AML-193 (cell line): ENCODE measurements around the gene KIF4A.
"Not testable (repeated sequence)": the region's sequence is repeated elsewhere in the genome, so short reads cannot be mapped to it uniquely, and the experiment has no call there.

Experiments
- DNase-seq, 2 experiments: peaks; one replicate each; lab custom pipeline; 2025; lab: John Stamatoyannopoulos, UW

The KIF4A gene

DNA sequence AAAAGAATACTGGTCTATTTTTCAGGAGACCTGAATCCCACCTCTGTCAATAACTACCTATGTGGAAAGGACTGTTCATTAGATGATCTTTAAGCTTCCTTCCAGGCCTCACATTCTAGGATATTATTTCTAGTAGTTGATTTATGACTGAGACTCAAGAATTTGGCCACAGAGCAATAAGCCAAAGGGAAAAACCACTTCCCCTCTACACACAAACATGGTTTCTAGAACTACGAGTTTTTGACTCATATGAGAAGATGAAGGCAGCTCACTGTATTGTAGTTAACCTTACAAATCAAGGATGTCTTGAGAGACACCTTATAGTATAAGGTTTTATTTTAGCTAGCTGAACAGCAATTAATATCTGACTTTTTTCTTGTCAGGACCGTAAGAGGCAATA lies 96.3 kb downstream of the KIF4A start:
- DNase-seq: no peak

GRCh38 chrX:70398899-70399298 lies 109.0 kb downstream of the KIF4A start:
- peak in 1 of 2 experiments; percentile 25 for DNase-seq

DNA sequence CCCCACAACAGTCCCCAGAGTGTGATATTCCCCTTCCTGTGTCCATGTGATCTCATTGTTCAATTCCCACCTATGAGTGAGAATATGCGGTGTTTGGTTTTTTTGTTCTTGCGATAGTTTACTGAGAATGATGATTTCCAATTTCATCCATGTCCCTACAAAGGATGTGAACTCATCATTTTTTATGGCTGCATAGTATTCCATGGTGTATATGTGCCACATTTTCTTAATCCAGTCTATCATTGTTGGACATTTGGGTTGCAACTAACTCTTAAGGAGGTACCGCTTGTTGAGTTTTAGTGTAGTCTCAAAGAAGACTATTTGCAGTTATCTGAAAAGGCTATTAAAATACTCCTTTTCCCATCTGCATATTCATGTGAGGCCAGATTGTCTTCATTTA lies 110.3 kb downstream of the KIF4A start:
- DNase-seq: not testable (repeated sequence)

GRCh38 chrX:70402721-70403120 lies 112.8 kb downstream of the KIF4A start:
- no peak for DNase-seq

DNA sequence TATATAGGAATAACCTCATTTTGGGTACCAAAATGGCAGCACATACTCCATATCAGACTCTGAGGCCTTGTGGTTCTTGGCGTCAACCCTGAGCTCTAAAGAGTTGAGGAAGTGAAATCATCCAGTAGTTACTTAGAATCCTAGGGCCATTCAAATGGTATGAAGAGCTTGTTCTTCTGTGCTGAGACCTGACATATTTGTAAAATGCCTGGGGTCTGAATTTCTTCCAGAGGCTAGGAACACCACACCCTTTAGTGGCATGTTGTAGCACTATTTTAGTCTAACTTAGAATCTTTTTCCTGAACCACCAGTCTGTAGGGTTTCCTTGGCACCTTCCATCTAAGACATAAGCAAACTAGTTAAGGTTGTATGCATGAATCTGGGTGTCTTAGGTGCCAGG lies 115.1 kb downstream of the KIF4A start:
- no peak for DNase-seq

DNA sequence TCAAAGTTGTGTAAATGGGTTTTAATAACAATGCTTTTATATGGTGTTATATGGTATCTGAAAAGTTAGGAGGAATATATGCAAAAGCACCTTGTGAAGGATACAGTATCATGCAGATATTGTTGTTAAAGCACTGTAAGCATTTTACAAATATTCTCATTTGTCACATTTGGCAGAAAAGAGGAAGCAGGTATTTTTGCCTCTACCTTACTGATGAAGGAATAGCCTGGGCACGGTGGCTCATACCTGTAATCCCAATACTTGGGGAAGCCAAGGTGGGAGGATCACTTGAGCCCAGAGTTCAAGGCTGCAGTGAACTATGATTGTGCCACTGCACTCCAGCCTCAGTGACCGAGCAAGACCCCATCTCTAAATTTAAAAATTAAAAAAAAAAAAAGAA lies 121.0 kb downstream of the KIF4A start:
- DNase-seq: no peak

DNA sequence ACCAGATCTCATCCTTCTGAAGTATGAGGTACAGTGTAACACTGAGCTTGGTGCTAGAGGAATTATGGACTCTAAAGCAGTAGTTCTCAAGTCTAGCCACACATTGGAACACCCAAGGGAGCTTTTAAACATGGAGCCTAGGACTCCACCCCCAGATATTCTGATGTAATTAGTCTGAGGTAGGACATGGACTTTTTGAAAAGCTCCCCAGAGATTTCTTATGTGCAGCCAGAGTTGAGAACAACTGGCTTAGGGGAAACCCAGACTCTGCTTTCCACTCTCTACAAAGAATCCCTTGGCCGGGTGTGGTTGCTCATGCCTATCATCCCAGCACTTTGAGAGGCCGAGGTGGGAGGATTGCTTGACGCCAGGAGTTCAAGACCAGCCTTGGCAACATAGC lies 121.6 kb downstream of the KIF4A start:
- no peak for DNase-seq

- no peak for DNase-seq
Observed at GRCh38 chrX:70421618-70422017, 131.7 kb downstream of the KIF4A start.

- DNase-seq: no peak
Observed at GRCh38 chrX:70422851-70423341, 133.0 kb downstream of the KIF4A start, which contains the start of gene GDPD2. Gene GDPD2 (plus strand): TSS chrX:70423314. CDS start chrX:70424985, 1,671 bp downstream.

GRCh38 chrX:70423936-70424675 lies 134.2 kb downstream of the KIF4A start:
- DNase-seq: no peak

GRCh38 chrX:70424801-70425200 lies 134.9 kb downstream of the KIF4A start:
- no peak for DNase-seq

DNA sequence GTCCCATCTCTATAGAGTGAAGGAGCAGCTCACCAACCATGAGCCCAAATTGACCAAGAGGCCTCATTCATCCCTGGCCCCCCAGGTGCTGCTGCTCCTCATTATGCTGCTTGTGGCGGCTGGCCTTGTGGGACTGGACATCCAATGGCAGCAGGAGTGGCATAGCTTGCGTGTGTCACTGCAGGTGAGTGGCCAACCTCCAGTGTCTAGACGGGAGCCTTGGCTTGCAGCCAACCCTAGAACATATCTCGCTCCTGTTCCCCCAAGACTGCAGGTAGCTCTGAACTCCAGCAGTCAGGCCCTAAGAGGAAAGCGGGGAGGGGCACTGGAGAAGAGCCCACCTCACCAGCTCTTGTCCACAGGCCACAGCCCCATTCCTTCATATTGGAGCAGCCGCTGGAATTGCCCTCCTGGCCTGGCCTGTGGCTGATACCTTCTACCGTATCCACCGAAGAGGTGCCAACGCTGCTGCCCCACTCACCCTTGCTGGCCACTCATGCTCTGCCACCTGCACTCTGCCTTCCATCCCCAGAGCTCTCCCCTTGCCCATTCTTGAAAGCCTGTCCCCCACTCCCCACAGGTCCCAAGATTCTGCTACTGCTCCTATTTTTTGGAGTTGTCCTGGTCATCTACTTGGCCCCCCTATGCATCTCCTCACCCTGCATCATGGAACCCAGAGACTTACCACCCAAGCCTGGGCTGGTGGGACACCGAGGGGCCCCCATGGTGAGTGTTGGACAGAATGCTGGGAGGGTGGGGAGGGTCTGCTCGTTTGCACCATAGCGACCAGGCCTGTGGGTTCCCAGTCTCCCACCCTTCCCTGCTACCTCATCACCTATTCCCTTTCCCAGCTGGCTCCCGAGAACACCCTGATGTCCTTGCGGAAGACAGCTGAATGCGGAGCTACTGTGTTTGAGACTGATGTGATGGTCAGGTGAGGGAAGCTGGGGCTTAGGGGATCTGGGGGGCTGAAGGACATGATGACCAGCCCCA lies 136.7 kb downstream of the KIF4A start:
- DNase-seq: no peak

GRCh38 chrX:70427365-70427764 lies 137.5 kb downstream of the KIF4A start:
- DNase-seq: no peak

GRCh38 chrX:70429759-70430158 lies 139.9 kb downstream of the KIF4A start:
- no peak for DNase-seq

DNA sequence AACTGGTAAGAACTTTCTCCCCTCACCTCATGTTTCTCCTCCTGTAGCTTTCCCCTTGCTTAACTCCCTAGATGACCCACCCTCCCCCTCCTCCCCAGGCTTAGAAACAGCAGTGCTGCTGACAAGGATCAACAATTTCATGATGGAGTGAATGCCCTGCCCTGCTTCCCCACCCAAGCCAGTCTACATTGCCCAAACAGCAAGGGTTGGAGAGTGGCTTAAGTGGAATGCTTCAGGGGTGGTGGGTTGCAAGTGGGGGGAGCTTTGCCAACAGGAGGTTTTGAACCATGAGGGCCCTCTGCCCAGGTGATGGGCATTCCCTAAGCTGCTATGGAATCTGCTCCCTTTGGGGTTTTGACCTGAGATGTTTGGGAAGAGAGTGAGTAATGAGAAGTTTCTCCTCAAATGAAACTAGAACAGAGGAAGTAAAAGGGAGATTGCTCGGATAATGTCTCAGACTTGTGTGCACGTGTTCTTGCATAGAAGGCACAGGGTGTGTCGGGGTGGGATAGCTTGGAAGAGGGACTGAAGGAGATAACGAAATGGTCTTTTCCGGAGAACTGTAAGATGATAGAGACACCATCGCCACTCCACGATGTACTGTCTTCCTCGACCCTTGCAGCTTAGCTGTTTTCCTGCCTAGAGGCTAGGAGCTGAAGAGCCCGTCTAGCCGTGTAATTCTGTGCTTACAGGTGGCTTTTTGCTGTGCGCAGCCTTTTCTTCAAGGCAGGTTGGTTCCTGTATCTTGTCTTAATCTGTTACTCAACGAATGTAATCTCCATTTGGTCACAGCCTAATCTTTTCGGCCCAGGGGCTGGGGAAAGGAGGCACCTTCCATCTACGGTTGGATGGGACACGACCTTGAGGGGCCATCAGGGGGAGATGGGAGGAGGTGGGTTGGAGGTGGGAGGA lies 143.3 kb downstream of the KIF4A start:
- no peak for DNase-seq

- DNase-seq: peak; percentile 17 to 21
Observed at GRCh38 chrX:70433848-70434351, 144.0 kb downstream of the KIF4A start.

- peak; percentile 28 for DNase-seq
Observed at GRCh38 chrX:70434352-70434866, 144.5 kb downstream of the KIF4A start.

- no peak for DNase-seq
Observed at GRCh38 chrX:70434914-70435586, 145.1 kb downstream of the KIF4A start.

DNA sequence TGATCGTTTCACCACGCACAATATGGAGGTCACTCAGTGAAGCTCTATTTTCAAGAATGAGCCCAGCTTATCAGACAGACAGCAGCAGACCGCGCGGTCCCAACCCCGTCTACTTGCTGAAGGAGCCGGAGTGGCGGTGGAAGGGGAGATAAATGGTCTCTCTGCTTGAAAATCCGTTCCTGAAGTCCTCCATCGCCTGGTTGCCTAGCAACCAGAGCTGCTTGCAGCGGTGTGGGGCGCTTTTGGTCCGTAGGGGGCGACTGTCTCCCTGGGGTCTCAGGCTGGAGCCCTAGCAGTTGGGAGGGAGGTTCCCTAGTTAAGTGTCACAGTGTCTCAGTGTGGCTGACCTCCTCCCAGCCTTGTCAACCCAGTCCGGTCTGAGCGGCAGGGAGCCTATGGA lies 146.4 kb downstream of the KIF4A start:
- no peak for DNase-seq

DNA sequence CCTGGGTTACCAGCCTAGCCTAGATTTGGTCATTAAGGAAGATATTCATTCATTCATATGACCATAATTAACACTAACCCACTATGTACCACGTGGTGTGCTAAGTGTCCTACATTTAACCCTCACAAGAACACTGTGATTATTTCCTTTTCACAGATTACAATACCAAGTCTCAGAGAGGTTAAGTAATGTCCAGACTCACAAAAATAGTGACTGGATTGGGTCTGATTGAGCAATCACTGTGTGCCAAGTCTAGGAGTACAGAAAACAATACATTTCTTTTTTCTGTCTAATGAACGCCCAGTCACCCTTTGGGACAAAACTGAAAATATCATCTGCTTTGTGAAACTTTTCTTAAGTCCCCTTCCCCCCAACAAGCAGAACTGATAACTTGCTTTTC lies 147.1 kb downstream of the KIF4A start:
- DNase-seq: no peak
